Activated naive CD8-positive, alpha-beta T cell treated with anti-CD3 and anti-CD28 coated beads, Interleukin-2, amount 50 U/mL, for 16 hours (primary cell): ENCODE data around the gene PNPLA8.
"Not testable (repeated sequence)": the region's sequence is repeated elsewhere in the genome, so short reads cannot be mapped to it uniquely, and the experiment has no call there.

Experiments used
- DNase-seq: peaks from one replicate; pipeline ENCODE4 v3.0.0-alpha.2; 2020; ENCODE audit warnings: low read depth, low spot score

The PNPLA8 gene, protein sequence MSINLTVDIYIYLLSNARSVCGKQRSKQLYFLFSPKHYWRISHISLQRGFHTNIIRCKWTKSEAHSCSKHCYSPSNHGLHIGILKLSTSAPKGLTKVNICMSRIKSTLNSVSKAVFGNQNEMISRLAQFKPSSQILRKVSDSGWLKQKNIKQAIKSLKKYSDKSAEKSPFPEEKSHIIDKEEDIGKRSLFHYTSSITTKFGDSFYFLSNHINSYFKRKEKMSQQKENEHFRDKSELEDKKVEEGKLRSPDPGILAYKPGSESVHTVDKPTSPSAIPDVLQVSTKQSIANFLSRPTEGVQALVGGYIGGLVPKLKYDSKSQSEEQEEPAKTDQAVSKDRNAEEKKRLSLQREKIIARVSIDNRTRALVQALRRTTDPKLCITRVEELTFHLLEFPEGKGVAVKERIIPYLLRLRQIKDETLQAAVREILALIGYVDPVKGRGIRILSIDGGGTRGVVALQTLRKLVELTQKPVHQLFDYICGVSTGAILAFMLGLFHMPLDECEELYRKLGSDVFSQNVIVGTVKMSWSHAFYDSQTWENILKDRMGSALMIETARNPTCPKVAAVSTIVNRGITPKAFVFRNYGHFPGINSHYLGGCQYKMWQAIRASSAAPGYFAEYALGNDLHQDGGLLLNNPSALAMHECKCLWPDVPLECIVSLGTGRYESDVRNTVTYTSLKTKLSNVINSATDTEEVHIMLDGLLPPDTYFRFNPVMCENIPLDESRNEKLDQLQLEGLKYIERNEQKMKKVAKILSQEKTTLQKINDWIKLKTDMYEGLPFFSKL

DNA sequence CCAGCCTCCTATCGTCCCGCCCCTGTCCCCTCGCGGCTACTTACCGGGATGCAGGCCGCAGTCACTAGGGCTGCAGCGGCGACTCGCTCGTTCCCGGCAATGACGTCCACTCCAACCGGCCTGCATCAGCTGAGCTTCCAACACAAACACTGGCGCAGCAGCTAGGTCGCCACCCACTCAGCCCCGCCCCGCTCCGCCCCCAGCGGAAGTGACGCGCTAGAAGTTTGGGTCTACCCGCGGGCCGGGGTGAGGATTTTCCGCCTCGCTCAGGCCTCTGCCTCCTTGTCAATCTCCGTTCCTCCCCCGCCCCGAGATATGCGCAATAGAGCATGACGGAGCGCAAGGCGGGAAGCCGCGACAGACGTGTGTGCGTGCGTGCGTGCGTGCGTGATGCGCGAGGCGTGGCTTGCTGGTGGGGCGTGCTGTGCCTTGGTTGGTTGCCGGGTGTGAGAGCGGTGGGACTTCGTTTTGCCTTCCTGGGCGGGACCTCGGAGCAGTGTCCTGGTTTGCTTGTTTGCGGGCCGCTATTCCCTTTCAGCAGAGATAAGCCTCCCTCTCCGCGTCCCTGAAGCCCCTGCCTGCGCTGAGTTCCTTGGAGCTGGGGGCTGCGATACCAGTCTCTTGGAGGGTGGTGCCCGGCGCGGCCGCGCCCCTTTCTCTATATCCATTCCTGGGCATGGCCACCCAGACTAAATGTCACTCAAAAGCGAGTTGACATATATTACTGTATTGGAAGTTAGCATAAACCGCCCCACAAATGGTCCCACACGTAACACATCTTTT is at the start of gene PNPLA8:
TSS of gene PNPLA8 (minus strand) at position 151 of the 783 bp plus-strand sequence. CDS start 10,644 bp downstream, outside the sequence.
- DNase-seq: peak; percentile 100

DNA sequence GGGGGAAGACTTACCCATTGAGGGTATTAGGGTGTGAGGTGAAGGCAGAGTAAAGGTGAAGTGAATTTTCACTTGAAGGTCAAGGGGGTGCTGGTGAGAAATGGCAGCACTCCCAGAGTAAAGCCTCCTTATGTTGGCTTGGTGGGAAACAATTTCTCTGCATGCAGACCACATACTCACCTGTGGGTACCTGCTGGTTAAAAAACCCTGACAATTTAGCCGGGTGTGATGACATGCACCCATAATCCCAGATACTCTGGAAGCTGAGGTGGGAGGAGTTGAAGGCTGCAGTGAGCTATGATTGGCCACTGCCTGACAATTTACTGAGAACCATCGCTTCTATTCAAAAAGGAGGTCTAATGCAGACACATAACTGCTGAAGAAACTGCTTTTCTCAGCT is 49.2 kb upstream of the PNPLA8 start:
- DNase-seq: no peak

DNA sequence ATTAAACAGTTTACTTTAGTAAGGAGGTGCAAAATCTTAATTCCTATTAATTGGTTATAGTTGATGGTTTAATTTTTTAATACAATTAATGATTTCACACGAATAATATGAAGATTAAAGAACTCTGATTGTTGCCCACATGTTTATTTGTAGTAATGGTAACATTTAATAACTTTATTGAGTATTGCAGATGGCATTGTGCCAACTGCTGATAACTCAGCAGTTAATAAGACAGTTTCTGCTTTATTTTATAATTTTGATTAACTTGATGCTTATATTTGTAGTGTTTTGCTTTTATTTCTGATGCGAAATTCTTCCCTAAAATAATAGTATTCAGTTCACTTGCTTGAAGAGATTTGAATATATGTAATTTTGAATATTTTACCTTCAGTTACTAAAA is 46.5 kb upstream of the PNPLA8 start:
- DNase-seq: no peak

DNA sequence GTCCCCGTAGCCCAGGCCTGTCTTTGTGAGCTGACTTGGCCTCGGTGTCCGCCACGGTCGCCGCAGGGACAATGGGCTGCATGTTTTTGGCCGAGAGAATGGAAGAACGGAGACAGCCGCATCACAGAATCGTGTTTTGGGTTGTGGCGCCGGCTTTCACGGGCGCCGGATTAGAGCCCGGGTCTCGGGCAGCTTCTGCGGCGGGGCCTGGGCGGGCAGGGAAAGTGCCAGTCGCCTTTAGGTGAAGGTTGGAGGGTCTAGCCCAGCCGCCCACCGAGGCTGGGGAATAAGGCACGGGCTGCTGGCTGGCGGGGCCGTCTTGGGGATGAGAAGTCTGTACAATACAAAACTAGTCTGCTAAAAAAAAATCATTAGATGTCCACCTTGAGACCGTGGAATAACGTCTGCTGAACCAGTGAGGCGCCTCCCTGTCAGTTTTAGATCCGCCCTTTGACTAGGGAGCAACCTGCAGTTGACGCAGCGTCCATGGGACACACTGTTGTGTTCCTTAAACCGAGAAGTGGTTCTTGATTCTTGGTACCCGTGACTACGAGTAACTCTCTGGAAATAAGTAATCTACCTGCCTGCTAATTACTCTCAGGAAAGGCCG is 44.3 kb upstream of the PNPLA8 start:
- DNase-seq: no peak

DNA sequence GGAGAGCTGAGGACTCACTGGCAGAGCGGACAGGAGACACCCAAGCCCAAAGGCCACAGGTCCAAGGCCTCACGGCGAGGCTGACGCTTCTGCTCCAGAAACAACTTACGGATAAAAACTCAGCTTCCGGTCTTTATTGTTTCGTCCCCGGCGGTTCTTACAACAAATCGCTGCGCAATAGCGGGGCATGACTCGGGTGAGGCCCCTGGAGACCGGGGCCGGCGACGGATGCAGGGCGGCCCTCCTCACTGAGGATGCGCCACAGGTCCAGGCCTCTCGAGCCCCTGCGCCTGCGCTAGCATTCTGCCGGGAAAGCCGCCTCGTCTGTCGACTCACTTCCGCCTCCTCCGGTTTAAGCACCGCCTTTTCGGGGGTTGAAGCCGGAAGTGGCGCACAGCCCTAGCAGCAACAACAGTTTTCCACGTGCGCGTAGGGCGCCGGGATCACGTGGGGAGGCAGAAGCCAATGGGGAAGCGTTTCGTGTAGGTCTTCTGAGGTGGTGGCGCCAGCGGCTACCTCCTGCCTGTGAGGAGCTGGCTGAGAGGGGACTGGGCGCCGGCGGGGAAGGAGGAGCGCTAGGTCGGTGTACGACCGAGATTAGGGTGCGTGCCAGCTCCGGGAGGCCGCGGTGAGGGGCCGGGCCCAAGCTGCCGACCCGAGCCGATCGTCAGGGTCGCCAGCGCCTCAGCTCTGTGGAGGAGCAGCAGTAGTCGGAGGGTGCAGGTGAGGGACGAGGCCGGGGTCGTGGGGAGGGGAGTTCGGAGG is 43.6 kb upstream of the PNPLA8 start, which contains the start of the genes DNAJB9 and THAP5:
TSS of gene DNAJB9 (plus strand) at position 494 of the 765 bp plus-strand sequence. CDS start 1,853 bp downstream, outside the sequence.
TSS of gene THAP5 (minus strand) at position 326 of the 765 bp plus-strand sequence. CDS start at position 189, 137 bp downstream.
- peak; percentile 99 for DNase-seq

DNA sequence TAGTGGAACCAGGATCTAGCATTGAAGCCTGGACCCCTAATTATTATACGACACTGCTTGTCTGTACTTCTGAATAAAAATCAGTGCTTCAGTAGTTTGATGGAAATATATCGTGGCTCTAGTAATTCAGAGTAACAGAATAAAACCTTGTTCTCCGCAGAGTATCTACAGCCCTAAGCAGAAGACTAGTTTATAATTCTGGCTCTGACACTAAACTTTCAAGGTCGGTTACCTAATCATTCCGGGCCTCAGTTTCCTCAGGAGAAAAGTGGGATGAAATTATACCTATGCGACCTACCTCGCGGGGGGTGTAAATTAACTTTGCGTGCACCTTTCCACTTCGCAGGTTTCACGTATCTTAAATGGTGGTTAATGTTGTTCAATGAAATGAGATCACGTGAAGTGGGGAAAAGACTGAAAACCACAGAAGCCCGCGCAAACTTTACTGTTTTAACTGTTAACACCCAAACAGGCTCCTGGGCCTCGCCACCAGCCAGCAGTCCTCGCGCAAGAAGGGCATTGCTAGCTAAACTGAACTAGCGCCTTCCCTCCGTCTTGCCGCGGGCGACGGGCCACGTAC is 43.0 kb upstream of the PNPLA8 start:
- DNase-seq: no peak

DNA sequence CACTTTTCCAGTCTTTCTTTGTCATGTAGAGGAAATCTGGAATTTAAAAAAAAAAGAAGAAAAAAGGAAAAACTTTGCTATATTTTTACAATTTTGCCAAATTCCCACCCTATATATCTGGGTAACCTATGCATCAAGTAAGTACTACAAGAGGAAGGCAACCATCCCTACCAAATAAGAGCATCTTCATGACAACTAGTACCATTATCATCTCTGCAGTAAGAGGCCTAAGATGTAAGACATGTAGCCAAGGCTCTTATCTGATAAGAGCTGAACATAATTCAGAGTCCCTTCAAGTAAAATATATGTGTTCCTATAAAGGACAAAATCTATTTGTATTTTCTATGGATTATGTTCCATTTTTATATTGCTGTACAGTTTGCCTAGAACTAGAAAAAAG is 40.1 kb upstream of the PNPLA8 start:
- no peak for DNase-seq

DNA sequence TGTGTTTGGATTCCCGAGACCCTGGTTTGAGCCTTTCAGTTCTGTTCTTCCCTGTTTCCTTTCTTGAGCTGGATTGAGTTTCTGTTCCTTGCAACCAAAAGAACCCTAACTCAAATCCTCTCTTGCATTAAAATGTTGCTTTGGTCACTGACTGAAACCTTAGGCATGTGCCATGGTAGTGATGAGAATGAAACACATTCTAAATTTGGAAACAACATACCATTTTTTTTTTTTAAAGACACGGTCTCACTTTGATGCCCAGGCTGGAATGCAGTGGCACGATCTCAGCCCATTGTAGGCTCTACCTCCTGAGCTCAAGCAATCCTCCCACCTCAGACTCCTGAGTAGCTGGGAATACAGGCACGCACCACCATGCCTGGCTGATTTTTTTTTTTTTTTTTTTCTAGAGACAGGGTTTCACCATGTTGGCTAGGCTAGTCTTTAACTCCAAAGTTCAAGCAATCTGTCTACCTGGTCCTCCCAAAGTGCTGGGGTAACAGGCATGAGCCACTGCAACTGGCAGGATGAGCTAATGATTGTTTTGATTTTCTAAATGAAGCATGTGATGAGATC is 35.2 kb upstream of the PNPLA8 start:
- no peak for DNase-seq

DNA sequence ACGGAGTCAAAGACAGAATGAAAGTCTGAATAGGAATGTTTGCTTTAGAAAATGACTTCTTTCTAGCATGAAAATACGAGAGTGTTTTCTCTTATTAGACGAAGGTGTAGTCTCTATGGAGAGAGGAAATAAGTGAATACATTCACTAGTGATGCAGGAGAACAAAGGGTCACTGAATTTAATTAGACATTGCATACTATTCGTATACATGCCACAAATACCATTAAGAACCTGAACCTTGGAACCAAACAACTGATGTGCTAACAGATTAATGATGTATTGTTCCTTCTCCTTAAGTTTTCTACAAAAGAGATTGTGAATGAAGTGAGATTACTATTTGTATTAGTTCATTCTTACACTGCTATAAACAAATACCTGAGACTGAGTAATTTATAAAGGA is 33.3 kb upstream of the PNPLA8 start:
- no peak for DNase-seq

DNA sequence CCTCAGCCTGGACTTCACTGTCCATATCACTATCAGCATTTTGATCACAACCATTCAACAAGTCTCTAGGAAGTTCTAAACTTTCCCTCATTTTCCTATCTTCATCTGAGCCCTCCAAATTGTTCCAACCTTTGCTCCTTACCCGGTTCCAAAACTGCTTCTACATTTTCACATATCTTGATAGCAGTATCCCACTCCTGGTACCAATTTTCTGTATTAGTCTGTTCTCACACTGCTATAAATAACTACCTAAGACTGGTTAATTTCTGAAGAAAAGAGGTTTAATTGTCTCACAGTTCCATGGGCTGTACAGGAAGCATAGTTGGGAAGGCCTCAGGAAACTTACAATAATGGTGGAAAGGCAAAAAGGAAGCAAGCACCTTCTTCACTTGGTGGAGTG is 31.7 kb upstream of the PNPLA8 start:
- DNase-seq: no peak

DNA sequence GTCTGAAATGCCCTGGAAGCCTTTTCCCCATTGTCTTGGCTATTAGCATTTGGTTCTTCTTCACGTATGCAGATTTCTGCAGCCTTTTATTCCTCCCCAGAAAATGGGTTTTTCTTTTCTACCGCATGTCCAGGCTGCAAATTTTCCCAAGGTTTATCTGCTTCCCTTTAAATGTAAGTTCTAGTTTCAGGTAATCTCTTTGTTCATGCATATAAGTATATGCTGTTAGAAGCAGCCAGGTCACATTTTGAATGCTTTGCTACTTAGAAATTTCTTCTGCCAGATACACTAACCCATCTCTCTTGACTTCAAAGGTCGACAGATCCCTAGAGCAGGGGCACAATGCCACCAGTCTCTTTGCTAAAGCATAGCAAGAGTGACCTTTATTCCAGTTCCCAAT is 31.3 kb upstream of the PNPLA8 start:
- no peak for DNase-seq

DNA sequence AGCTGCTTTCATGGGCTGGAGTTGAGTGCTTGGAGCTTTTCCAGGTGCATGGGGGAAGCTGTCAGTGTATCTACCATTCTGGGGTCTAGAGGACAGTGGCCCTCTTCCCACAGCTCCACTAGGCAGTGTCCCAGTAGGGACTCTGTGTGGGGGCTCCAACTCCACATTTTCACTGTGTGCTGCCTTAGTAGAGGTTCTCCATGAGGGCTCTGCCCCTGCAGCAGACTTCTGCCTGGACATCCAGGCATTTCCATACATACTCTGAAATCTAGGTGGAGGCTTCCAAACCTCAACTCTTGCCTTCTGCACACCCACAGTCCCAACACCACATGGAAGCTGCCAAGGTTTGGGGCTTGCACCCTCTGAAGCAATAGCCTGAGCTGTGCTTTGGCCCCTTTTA is 30.7 kb upstream of the PNPLA8 start:
- not testable (repeated sequence) for DNase-seq

DNA sequence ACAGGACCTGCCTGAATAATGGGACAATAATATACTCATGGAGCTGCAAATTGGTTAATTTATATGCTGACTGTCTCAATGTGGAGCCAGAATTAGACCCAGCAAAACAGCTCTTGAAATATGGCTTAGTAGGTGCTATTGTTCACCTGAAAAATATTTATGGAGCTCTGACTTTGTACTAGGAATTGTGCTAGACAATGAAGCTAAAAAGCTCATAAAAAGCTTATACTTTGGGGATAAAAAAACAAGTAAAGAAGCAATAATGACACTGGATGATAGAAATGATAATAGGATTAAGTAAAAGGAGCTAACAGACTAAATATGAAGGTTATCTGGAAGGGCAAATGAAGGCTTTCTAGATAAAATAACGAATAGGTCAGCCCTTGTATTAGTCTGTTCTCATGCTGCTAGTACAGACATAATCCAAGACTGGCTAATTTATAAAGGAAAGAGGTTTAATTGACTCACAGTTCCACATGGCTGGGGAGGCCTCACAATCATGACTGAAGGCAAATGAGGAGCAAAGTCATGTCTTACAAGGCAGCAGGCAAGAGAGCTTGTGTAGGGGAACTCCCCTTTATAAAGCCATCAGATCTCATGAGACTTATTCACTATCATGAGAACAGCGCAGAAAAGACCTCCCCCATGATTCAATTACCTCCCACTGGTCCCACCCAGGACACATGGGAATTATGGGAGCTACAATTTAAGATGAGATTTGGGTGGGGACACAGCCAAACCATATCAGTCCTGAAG is 22.4 kb upstream of the PNPLA8 start:
- DNase-seq: not testable (repeated sequence)

DNA sequence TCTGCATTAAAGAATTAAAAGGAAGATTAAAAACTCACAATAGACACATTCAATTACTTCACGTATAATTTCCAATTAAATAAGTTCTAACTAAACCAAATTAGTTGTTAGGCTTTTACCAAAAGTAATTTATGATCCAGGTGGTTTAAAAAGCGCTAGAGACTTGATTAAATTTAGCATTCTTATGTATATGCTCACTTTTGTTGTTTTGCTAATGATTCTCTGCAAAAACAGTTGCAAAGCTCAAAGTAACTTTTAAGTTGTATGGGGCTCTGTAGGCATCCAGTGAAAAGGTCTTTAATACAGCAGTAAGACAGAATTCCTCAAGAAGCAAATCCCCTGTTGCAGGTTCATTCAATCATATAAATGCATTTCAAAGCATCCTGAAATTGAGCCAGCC is 15.5 kb upstream of the PNPLA8 start:
- no peak for DNase-seq

DNA sequence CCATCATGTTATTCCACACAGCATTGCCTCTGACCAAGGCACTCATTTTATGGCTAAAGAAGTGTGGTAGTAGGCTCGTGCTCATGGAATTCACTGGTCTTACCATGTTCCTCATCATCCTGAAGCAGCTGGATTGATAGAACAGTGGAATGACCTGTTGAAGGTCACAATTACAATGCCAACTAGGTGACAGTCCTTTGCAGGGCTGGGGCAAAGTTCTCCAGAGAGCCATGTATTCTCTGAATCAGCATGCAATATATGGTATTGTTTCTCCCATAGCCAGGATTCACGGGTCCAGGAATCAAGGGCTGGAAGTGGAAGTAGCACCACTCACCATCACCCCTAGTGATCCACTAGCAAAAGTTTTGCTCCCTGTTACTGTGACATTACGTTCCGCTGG is 12.8 kb upstream of the PNPLA8 start:
- not testable (repeated sequence) for DNase-seq

DNA sequence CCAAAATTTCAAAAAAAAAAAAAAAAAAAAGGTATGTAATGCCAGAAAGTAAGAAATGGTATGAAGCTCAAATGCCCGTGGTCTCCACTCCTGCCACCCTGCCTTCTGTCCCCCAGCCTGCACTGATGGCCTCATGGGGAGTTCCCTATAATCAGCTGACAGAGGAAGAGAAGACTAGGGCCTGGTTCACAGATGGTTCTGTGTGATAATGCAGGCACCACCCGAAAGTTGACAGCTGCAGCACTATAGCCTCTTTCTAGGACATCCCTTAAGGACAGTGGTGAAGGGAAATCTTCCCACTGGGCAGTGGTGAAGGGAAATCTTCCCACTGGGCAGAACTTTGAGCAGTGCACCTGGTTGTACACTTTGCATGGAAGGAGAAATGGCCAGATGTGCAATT is 12.3 kb upstream of the PNPLA8 start:
- DNase-seq: not testable (repeated sequence)

DNA sequence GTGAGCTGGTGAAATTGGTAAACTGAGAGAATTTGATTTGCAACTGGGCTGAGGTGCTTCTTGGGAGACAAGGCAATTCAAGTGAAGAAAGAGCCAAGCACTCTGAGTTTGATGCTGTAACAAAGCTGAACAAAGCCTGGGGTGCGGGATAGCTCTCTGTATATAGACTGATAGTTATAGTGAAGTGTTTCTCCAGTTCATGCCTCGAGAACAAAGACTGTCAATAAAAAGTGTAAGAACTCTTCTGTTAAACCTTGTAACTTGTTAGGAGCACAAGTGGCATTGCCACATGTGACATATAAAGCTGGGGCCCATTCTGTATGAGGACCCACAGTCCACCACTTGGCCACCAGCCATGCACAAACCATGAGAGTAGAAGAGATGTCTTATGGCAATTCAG is 11.3 kb upstream of the PNPLA8 start:
- DNase-seq: no peak

DNA sequence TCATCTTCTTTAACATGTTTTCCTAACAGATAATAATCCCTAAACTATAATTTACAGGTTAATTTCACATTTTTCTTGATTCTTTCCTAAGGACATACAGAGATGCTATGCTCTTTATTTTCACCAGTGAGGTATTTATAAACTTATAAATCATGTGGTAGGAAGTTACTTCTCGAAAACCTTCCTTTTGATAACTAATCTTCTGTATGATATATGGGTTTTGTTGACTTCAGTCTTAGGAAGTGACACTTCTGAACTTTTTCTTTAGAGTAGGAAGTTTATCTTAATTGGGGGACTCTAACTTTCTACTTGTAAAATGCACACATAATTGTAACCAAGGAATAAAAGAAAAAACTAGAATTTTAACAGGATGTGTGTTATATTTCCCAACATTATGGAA is 9.8 kb upstream of the PNPLA8 start:
- DNase-seq: no peak

DNA sequence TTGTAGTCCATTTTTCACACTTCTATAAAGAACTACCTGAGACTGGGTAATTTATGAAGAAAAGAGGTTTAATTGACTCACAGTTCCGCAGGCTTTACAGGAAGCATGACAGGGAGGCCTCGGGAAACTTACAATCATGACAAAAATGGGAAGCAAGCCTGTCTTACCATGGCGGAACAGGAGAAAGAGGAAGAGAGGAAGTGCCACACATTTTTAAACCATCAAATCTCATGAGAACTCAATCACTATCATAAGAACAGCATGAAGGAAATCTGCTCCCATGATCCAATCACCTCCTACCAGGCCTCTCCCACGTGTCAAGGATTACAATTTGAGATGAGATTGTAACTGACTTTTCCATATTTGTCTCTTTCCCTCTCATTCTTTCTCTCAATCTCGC is 9.3 kb upstream of the PNPLA8 start:
- DNase-seq: no peak
